Heart right ventricle (tissue), 16 donors: ENCODE results near the gene ANKFY1. TPM values are rescaled to one million over a fixed set of nuclear protein-coding genes. Genes with fewer than 3 reads are reported as not detected.

Experiments
- ATAC-seq, 8 donors: fragments of 200-7000 bp; cut with Tn5 transposase; one replicate each; pipeline ENCODE4 v1.9.1; 2020; ENCODE audit warnings: mild to moderate bottlenecking in 8 of 8, moderate library complexity in 8 of 8, moderate number of reproducible peaks in 1 of 8
- DNase-seq, 2 donors: peaks; one replicate each; pipeline ENCODE4 v3.0.0-alpha.2; 2020
- H3K27ac ChIP-seq, 10 donors: fragments of 200-600 bp; sonication (generic) in 2 of 10; one replicate each; pipeline versions ENCODE4 v1.5.0 to v1.8.0; 2020 to 2022; ENCODE audit warnings: mild to moderate bottlenecking in 3 of 10
- H3K27me3 ChIP-seq, 7 donors: fragments of 200-600 bp; one replicate each; pipeline ENCODE4 v1.8.0; 2021 to 2022; ENCODE audit warnings: mild to moderate bottlenecking in 2 of 7
- H3K36me3 ChIP-seq, 9 donors: fragments of 200-600 bp; sonication (generic) in 1 of 9; one replicate each; pipeline versions ENCODE4 v1.5.0 to v1.8.0; 2020 to 2022; ENCODE audit warnings: mild to moderate bottlenecking in 2 of 9
- H3K4me1 ChIP-seq, 9 donors: fragments of 200-600 bp; sonication (generic) in 1 of 9; one replicate each; pipeline versions ENCODE4 v1.5.0 to v1.8.0; 2020 to 2022; ENCODE audit warnings: mild to moderate bottlenecking in 4 of 9
- H3K4me3 ChIP-seq, 10 donors: fragments of 200-600 bp; sonication (generic) in 2 of 10; one replicate each; pipeline versions ENCODE4 v1.5.0 to v1.8.0; 2020 to 2022; ENCODE audit warnings: mild to moderate bottlenecking in 7 of 10, moderate library complexity in 2 of 10
- H3K9me3 ChIP-seq, 11 donors: fragments of 200-600 bp in 10 of 11; sonication (generic) in 2 of 11; one replicate each; pipeline versions ENCODE4 v1.5.0 to v1.8.0; 2013 to 2022; ENCODE audit warnings: mild to moderate bottlenecking in 2 of 11, control low read depth in 1 of 11, moderate library complexity in 1 of 11
- WGBS, 2 donors: extraction: QIAGEN DNeasy Blood & Tissue Kit; methylation state at CpG; one replicate each; pipeline ENCODE4 v1.1.7; 2013; ENCODE audit warnings: inconsistent platforms in 1 of 2; 5-methylcytosine and 5-hydroxymethylcytosine counted together
- intact Hi-C, 10 donors: fragments of 100-400 bp; cut with DNase I; formaldehyde crosslinking; loops; one replicate each; pipeline versions ENCODE4 v1.11.1 to v1.14.2; 2022
- polyA plus RNA-seq, 2 donors: library from polyadenylated mRNA; stranded (reverse); fragments of 200-250 nt; gene quantifications; one replicate each; pipeline ENCODE4 v1.2.3, GENCODE V29; 2013
- total RNA-seq, 10 donors: library from RNA; stranded (reverse); fragmentation: NEBNext Ultra II Directional in 3 of 10; extraction: Animal tissue kit (Norgen Biotek cat#: 25700) in 3 of 10; gene quantifications; one replicate each; pipeline versions ENCODE4 v1.2.1 to v1.2.4, GENCODE V29; 2021 to 2023
- TF ChIP-seq, protein P1 (sequence below), 9 donors: fragments of 200-600 bp; sonication (generic) in 2 of 9; IDR thresholded peaks; one replicate each; pipeline versions ENCODE4 v1.5.0 to v1.8.0; 2021 to 2022; ENCODE audit warnings: antibody characterized with exemption in 9 of 9, mild to moderate bottlenecking in 5 of 9, moderate library complexity in 1 of 9
- donor health status: Arrhythmogenic right ventricular cardiomyopathy.
- donor health status: ischemic (EF 13 %, LVEDD 7.1; RV severe dilation, severe dysfunction).
- donor health status: healthy with polysubstance abuse.
- donor health status: DM: no; HTN: yes; CAD: no.
- donor health status: DM: no; HTN: no; CAD: no.
- donor health status: ischemic (EF 25% LVEDD 6.9; RV normal size, moderate dysfunction).
- donor health status: ischemic (EF 25% LVEDD 5.7; RV mildly dilated, moderate dysfunction).
- donor health status: healthy.
- donor health status: DM: yes; HTN: yes; CAD: no.
- donor health status: Ischemic cardiomyopathy.
- donor health status: ischemic (EF 35%, LVEDD 5.7; RV mildly dilated, moderate dysfunction).
- donor health status: nonischemic (EF 11% LVEDD 7.7; RV severe dilation, severe dysfunction).
- donor health status: DM: yes; HTN: yes; CAD: no.
- donor health status: PGD.
- donor health status: ischemic (EF 29% LVEDD 5.4; RV normal size, mild dysfunction).
- donor health status: nonischemic (EF 23%, LVEDD 6.1; RV moderate dilation, normal function).

Gene ANKFY1
- total and polyA plus RNA-seq, 12 donors = 8.6 to 34.4 (median 24.0) TPM

DNA sequence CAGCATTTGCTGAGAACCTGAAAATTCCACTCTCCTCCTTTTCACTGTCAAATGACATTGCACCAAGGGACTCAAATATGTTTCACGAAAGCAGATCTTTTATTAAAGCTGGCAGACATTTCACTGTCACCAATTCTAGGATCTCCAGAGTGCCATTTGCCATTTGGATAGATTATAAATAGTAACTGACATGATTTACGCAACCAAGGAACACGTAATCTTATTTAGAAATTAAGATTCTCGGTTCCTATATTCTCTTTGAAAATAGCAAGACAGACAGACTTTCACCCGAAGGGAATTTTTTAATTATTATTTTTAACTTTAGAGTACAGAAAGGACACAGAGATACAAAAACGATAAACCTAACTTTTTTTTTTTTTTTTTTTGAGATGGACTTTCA lies 49.6 kb downstream of the ANKFY1 start:
- Histone ChIP-seq H3K27ac (peak overlapping the region; percentile 6 to 84 (median 66)), H3K4me3 (no peak overlapping the region), H3K4me1 (peaks cover 0 to 35% (median 20%) of the 10 kb centered on the region in 9 donors), H3K27me3 (no peaks in the 10 kb centered on the region), H3K36me3 (peaks cover 0 to 65% (median 9%) of the 10 kb centered on the region in 9 donors), H3K9me3 (no peaks in the 10 kb centered on the region)
- 56 to 59% methylated on average over 6 of the region's 6 CpGs for WGBS, 2 donors
- ATAC-seq (peak in 6 of 8 donors; percentile 19 to 46 (median 35)), DNase-seq (no peak)
- intact Hi-C loops = loop anchor here in 7 of 10 donors (2.0 to 10.0 kb wide), 7 partner anchors 51 to 411 kb away; partner anchors contain the start of genes UBE2G1 (in 3 of the 7) and ANKFY1 (in 1 of the 7)
- TF ChIP-seq, protein P1, sequence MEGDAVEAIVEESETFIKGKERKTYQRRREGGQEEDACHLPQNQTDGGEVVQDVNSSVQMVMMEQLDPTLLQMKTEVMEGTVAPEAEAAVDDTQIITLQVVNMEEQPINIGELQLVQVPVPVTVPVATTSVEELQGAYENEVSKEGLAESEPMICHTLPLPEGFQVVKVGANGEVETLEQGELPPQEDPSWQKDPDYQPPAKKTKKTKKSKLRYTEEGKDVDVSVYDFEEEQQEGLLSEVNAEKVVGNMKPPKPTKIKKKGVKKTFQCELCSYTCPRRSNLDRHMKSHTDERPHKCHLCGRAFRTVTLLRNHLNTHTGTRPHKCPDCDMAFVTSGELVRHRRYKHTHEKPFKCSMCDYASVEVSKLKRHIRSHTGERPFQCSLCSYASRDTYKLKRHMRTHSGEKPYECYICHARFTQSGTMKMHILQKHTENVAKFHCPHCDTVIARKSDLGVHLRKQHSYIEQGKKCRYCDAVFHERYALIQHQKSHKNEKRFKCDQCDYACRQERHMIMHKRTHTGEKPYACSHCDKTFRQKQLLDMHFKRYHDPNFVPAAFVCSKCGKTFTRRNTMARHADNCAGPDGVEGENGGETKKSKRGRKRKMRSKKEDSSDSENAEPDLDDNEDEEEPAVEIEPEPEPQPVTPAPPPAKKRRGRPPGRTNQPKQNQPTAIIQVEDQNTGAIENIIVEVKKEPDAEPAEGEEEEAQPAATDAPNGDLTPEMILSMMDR (IDR thresholded peaks at IDR 0.05) = no peak

DNA sequence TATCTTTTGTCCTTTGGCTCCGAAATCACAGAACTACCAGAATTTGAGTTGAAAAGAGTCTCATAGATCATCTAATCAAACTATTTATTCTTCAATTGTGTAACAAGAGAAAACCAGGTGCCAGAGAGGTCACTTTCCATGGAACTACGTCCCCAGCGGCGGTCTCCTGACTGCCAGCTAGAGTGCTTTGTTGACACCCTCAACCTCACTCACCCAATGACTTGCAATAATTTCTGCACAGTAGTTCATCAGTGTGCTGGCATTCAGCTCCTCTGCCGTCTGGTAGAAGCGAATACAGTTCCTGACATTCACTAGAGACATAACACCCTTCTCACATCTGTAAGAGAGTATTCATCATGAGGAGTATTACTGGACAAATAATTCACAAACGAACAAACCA lies 54.2 kb downstream of the ANKFY1 start:
- ATAC-seq = peak; percentile 64 to 93 (median 84)
- TF ChIP-seq, protein P1 (IDR thresholded peaks at IDR 0.05) = peak in 1 of 9 donors; percentile 23
- H3K27me3 ChIP-seq = no peaks in the 10 kb centered on the region
- intact Hi-C loops = loop anchor here in 6 of 10 donors (5.0 to 10.0 kb wide), 6 partner anchors 55 to 415 kb away; partner anchors contain the start of genes UBE2G1 (in 3 of the 6) and ANKFY1 (in 1 of the 6)
- 74 to 78% methylated on average over 7 of the region's 7 CpGs for WGBS, 2 donors
- no peaks in the 10 kb centered on the region for H3K9me3 ChIP-seq
- H3K4me3 ChIP-seq = no peak overlapping the region
- peak; percentile 36 to 56 for DNase-seq
- peak overlapping the region; percentile 23 to 90 (median 82) for H3K27ac ChIP-seq
- peaks cover 0 to 79% (median 15%) of the 10 kb centered on the region in 9 donors for H3K36me3 ChIP-seq
- peaks cover 0 to 28% (median 8%) of the 10 kb centered on the region in 9 donors for H3K4me1 ChIP-seq

DNA sequence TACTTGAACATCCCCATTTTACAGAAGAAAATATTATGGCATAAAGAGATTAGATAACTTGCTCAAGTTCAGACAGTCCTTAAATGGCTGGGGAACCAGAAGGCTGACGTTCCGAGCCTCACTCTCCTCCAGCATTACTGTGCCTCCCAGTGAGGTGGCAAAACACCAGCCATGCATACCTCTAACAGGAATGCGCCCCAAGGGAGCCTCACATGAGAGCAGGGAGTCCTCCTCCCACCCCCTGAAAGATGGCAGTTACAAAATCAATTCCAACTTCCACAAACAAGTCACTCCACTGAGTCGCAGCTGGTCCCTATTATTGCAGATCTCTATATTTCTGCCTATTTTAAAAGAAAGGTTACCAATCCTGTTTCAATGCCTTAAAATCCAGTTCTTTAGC lies 55.5 kb downstream of the ANKFY1 start:
- H3K9me3 ChIP-seq = no peaks in the 10 kb centered on the region
- intact Hi-C loops = loop anchor here in 1 of 10 donors (5.0 kb wide), 1 partner anchor 209 kb away; no protein-coding TSS in a partner anchor
- TF ChIP-seq, protein P1 (IDR thresholded peaks at IDR 0.05) = no peak
- 76 to 85% methylated on average over 4 of the region's 4 CpGs for WGBS, 2 donors
- H3K27ac ChIP-seq = peak overlapping the region in 5 of 10 donors; percentile 67 to 90 (median 87)
- DNase-seq (no peak), ATAC-seq (no peak)
- no peak overlapping the region for H3K4me3 ChIP-seq
- peaks cover 0 to 34% (median 15%) of the 10 kb centered on the region in 9 donors for H3K4me1 ChIP-seq
- H3K27me3 ChIP-seq = no peaks in the 10 kb centered on the region
- peaks cover 0 to 85% (median 21%) of the 10 kb centered on the region in 9 donors for H3K36me3 ChIP-seq

DNA sequence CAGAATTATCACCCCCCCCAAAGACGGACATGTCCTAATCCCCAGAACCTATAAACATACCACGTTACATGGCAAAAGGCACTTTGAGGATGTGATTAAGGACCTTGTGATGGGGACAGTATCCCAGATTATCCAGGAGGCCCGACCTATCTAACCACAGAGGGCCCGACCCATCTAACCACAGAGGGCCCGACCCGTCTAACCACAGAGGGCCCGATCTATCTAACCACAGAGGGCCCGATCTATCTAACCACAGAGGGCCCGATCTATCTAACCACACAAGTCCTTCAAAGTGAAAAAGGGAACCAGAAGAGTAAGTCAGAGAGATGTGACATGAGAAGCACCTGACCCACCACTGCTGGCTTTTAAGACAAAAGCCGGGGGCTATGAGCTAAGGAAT lies 56.8 kb downstream of the ANKFY1 start:
- DNase-seq (no peak), ATAC-seq (no peak)
- intact Hi-C loops = loop anchor here in 1 of 10 donors (5.0 kb wide), 1 partner anchor 210 kb away; no protein-coding TSS in a partner anchor
- no peak overlapping the region for H3K27ac ChIP-seq
- TF ChIP-seq, protein P1 (IDR thresholded peaks at IDR 0.05) = no peak
- H3K9me3 ChIP-seq = no peaks in the 10 kb centered on the region
- no peak overlapping the region for H3K4me3 ChIP-seq
- 88 to 90% methylated on average over 10 of the region's 10 CpGs for WGBS, 2 donors
- H3K4me1 ChIP-seq = peaks cover 0 to 33% (median 15%) of the 10 kb centered on the region in 9 donors
- no peaks in the 10 kb centered on the region for H3K27me3 ChIP-seq
- H3K36me3 ChIP-seq = peaks cover 0 to 84% (median 21%) of the 10 kb centered on the region in 9 donors
